KMS-11 (cell line): ENCODE data around the gene CDK15.

ENCODE experiments used
- H2AFZ ChIP-seq: fragments of 200-600 bp; sonication (generic); 2 replicates; pipeline ENCODE4 v1.6.1; 2016; ENCODE audit warnings: antibody characterized with exemption, mixed run types, low read depth
- H3K27ac ChIP-seq: fragments of 200-600 bp; sonication (generic); 2 replicates; pipeline ENCODE4 v1.6.1; 2016; ENCODE audit warnings: mild to moderate bottlenecking, mixed run types
- H3K27me3 ChIP-seq: fragments of 200-600 bp; sonication (generic); 2 replicates; pipeline ENCODE4 v1.6.1; 2017; ENCODE audit warnings: mild to moderate bottlenecking, low read depth, mixed run types, moderate library complexity; ENCODE audit not compliant: insufficient read depth
- H3K36me3 ChIP-seq: fragments of 200-600 bp; sonication (generic); 2 replicates; pipeline ENCODE4 v1.6.1; 2017; ENCODE audit warnings: mild to moderate bottlenecking, mixed run types; ENCODE audit not compliant: insufficient read depth
- H3K4me1 ChIP-seq: fragments of 200-600 bp; sonication (generic); 2 replicates; pipeline ENCODE4 v1.6.1; 2016; ENCODE audit warnings: mild to moderate bottlenecking, low read depth, mixed run types; ENCODE audit not compliant: poor library complexity, severe bottlenecking
- H3K4me2 ChIP-seq: fragments of 200-600 bp; sonication (generic); 2 replicates; pipeline ENCODE4 v1.7.0; 2016; ENCODE audit warnings: mild to moderate bottlenecking, mixed run types
- H3K4me3 ChIP-seq: fragments of 200-600 bp; sonication (generic); IDR thresholded peaks from 2 replicates; pipeline ENCODE4 v1.6.1; 2017; ENCODE audit warnings: low read depth, low read length, mixed read lengths; ENCODE audit not compliant: insufficient read depth
- H3K79me2 ChIP-seq: fragments of 200-600 bp; sonication (generic); 2 replicates; pipeline ENCODE4 v1.6.1; 2016; ENCODE audit warnings: low read depth, mixed run types; ENCODE audit not compliant: insufficient read depth
- H3K9ac ChIP-seq: fragments of 200-600 bp; sonication (generic); 2 replicates; pipeline ENCODE4 v1.6.1; 2016; ENCODE audit warnings: mild to moderate bottlenecking, mixed run types
- H4K20me1 ChIP-seq: fragments of 200-600 bp; sonication (generic); 2 replicates; pipeline ENCODE4 v1.6.1; 2016; ENCODE audit warnings: mild to moderate bottlenecking, mixed run types; ENCODE audit not compliant: insufficient read depth
- TF ChIP-seq, protein P1 (sequence below): fragments of 200-600 bp; sonication (generic); conservative IDR thresholded peaks from 2 replicates; pipeline ENCODE4 v1.6.1; 2017; ENCODE audit warnings: low read depth, mild to moderate bottlenecking, antibody characterized with exemption, low read length, moderate library complexity, mixed read lengths

Gene CDK15

DNA sequence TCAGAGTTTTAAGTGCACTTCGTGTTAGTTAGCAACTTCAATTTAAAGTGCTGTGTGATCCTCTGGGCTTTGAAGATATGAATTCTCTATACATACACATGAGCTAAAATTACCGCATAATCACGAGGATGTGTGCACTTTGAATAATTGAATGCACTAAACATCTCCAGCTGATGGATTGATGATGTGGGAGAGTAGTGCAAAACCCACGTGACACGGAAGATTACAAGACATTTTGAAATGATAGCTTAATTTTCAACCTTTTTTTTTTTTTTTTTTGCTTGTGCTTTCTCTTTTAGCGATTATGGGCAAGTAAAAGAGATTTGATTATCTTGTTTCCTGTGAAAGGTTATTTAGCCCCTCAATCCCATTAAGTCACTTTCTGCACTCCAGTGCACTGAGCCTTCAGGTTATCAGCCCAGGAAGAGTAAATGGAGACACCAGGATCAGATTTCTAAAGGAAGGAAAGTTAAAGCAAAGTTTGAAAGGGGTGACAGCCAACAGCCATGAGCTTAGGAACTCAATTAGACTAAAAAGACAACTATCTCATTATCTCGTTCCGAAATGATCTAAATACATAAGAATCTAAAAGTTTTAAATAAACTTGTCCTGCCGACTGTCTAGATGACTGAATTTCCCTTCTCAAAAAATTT, 81.6 kb downstream of the CDK15 start:
- no peaks in the 10 kb centered on the region for H3K27me3 ChIP-seq
- no peak overlapping the region for H3K4me2 ChIP-seq
- no peak overlapping the region for H3K27ac ChIP-seq
- no peaks in the 10 kb centered on the region for H3K79me2 ChIP-seq
- H3K4me3 ChIP-seq, result no peak overlapping the region
- H3K36me3 ChIP-seq, result no peaks in the 10 kb centered on the region
- H4K20me1 ChIP-seq, result no peaks in the 10 kb centered on the region
- TF ChIP-seq, protein P1, sequence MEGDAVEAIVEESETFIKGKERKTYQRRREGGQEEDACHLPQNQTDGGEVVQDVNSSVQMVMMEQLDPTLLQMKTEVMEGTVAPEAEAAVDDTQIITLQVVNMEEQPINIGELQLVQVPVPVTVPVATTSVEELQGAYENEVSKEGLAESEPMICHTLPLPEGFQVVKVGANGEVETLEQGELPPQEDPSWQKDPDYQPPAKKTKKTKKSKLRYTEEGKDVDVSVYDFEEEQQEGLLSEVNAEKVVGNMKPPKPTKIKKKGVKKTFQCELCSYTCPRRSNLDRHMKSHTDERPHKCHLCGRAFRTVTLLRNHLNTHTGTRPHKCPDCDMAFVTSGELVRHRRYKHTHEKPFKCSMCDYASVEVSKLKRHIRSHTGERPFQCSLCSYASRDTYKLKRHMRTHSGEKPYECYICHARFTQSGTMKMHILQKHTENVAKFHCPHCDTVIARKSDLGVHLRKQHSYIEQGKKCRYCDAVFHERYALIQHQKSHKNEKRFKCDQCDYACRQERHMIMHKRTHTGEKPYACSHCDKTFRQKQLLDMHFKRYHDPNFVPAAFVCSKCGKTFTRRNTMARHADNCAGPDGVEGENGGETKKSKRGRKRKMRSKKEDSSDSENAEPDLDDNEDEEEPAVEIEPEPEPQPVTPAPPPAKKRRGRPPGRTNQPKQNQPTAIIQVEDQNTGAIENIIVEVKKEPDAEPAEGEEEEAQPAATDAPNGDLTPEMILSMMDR, result no peak
- H2AFZ ChIP-seq, result no peak overlapping the region
- peaks cover 1% of the 10 kb centered on the region for H3K4me1 ChIP-seq
- H3K9ac ChIP-seq, result no peak overlapping the region

DNA sequence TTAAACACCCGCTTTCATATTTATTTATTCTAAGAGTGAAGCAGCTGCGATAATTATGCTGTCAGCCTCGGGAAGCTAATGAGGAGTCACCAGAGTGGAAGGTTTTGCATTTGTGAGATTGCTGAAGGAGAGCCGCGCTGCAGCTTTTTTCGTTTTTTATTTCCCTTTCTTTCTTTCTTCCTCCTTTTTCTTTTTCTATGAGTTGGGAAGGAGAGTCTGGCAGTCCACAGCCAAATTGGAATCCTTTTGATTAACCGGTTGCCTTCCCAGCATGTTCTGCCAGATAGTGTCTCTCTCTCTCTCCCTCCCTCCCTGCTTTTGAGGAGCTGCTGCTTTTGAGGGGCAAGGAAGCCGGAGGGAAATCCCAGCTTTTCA, 82.1 kb downstream of the CDK15 start:
- peaks cover 6% of the 10 kb centered on the region for H3K4me1 ChIP-seq
- TF ChIP-seq, protein P1, result no peak
- H2AFZ ChIP-seq, result no peak overlapping the region
- no peaks in the 10 kb centered on the region for H3K79me2 ChIP-seq
- H3K27ac ChIP-seq, result no peak overlapping the region
- H3K27me3 ChIP-seq, result no peaks in the 10 kb centered on the region
- H4K20me1 ChIP-seq, result no peaks in the 10 kb centered on the region
- H3K9ac ChIP-seq, result no peak overlapping the region
- H3K4me2 ChIP-seq, result no peak overlapping the region
- H3K4me3 ChIP-seq, result no peak overlapping the region
- H3K36me3 ChIP-seq, result no peaks in the 10 kb centered on the region

DNA sequence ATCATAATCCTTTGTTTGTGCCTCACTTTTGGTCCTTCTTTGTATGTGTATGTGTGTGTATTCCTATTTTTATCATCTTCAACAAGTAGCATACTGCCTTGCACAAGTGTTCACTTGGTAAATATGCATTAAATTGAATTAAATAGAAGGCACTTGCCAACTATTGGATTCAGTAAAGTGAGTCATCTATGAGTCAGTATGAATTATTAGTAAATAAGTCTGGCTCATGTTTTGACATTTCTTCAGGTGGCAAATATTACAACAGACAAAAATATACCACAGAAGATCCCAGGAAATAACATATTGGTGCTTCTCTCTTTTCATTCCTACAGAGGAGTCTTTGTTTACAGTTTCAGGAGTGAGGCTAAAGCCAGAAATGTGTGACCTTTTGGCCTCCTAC, 84.1 kb downstream of the CDK15 start:
- H3K4me2 ChIP-seq, result no peak overlapping the region
- peaks cover 8% of the 10 kb centered on the region for H3K4me1 ChIP-seq

DNA sequence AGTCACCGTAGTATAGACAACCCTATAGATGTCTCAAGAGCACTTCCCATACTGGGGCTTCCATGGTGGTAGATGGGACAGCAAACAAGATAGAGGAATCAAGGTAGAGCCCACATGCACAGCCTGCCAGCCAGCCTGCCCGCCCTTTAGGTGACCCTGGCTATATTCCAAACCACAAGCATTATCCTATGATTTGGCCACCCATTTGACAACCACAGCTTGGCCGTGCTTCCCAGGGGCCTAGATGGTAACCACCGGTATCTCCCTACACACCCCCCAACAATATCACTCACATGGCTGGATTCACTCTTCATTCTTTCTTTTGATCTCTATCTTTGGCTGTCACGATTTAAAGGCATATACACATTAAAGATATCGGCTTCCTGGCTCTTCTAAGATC, 85.3 kb downstream of the CDK15 start:
- H3K27ac ChIP-seq, result no peak overlapping the region
- no peak overlapping the region for H2AFZ ChIP-seq
- no peaks in the 10 kb centered on the region for H3K36me3 ChIP-seq
- H3K9ac ChIP-seq, result no peak overlapping the region
- TF ChIP-seq, protein P1, result no peak
- H3K4me1 ChIP-seq, result peaks cover 8% of the 10 kb centered on the region
- no peak overlapping the region for H3K4me3 ChIP-seq
- no peaks in the 10 kb centered on the region for H4K20me1 ChIP-seq
- H3K79me2 ChIP-seq, result no peaks in the 10 kb centered on the region
- H3K27me3 ChIP-seq, result no peaks in the 10 kb centered on the region
- no peak overlapping the region for H3K4me2 ChIP-seq

More for the DNA sequence above, 84.1 kb downstream of the CDK15 start:
- H2AFZ ChIP-seq, result no peak overlapping the region
- TF ChIP-seq, protein P1, result no peak
- H3K27me3 ChIP-seq, result no peaks in the 10 kb centered on the region
- H3K36me3 ChIP-seq, result no peaks in the 10 kb centered on the region
- H3K9ac ChIP-seq, result no peak overlapping the region
- no peaks in the 10 kb centered on the region for H4K20me1 ChIP-seq
- H3K79me2 ChIP-seq, result no peaks in the 10 kb centered on the region
- H3K27ac ChIP-seq, result no peak overlapping the region
- H3K4me3 ChIP-seq, result no peak overlapping the region
